GM12878 (cell line): ENCODE measurements around the gene ADAMTSL3. TPM values are rescaled to one million over a fixed set of nuclear protein-coding genes. Genes with fewer than 3 reads are reported as not detected.

Experiments
- ATAC-seq: fragments of 200-7000 bp; cut with Tn5 transposase; 3 replicates; pipeline ENCODE4 v1.9.1; 2020; ENCODE audit warnings: mild to moderate bottlenecking, moderate library complexity
- BruUV-seq: library from RNA; stranded (reverse); fragments of 400-500 nt; replicated peaks from 2 replicates; lab custom pipeline; 2021; lab: Mats Ljungman, UMichigan
- CTCF ChIA-PET: fragments of 300-600 bp; sonication (Branson Sonifier 250); formaldehyde crosslinking; extraction: SDS; loops from one replicate; lab custom pipeline; 2021; ENCODE audit warnings: inconsistent platforms; lab: Yijun Ruan, JAX
- POLR2A ChIA-PET: fragments of 350-600 bp; formaldehyde crosslinking; extraction: SDS; loops from one replicate; lab custom pipeline; 2021; ENCODE audit warnings: inconsistent platforms; lab: Charles Lee
- RAD21 ChIA-PET: fragments of 300-600 bp; sonication (Branson Sonifier 250); formaldehyde crosslinking; loops from one replicate; lab custom pipeline; 2023; ENCODE audit warnings: antibody characterized with exemption; ENCODE audit not compliant: unreplicated experiment; lab: Charles Lee
- SMC1A ChIA-PET: fragments of 300-600 bp; sonication (Branson Sonifier 250); formaldehyde crosslinking; loops from one replicate; lab custom pipeline; 2023; ENCODE audit not compliant: unreplicated experiment, uncharacterized antibody; lab: Charles Lee
- DNase-seq: peaks from one replicate; pipeline ENCODE4 v3.0.0-alpha.2; 2011; ENCODE audit warnings: low read depth, low spot score
- FAIRE-seq: peaks from 3 replicates; lab custom pipeline; 2011; peaks lifted over from hg19 to GRCh38; lab: Jason Lieb, UNC
- H2AFZ ChIP-seq: 2 replicates; pipeline ENCODE4 v1.6.0; 2011; ENCODE audit warnings: low read depth, low read length, control low read depth; ENCODE audit not compliant: control insufficient read depth
- H3K27ac ChIP-seq: 2 replicates; pipeline ENCODE4 v1.5.1; 2011; ENCODE audit warnings: control low read depth; ENCODE audit not compliant: control insufficient read depth, insufficient read depth
- H3K27me3 ChIP-seq, 2 experiments: replicated peaks in 1 of 2; 2 replicates each; pipeline versions ENCODE4 v1.6.0 to v1.6.1; 2011; ENCODE audit warnings: low read length in 1 of 2; ENCODE audit not compliant: control insufficient read depth in 2 of 2, insufficient read depth in 2 of 2
- H3K36me3 ChIP-seq, 2 experiments: 2 replicates each; pipeline ENCODE4 v1.5.1; 2011; ENCODE audit warnings: low read length in 1 of 2; ENCODE audit not compliant: control insufficient read depth in 2 of 2, insufficient read depth in 2 of 2
- H3K4me1 ChIP-seq: 2 replicates; pipeline ENCODE4 v1.6.1; 2011; ENCODE audit warnings: mild to moderate bottlenecking, low read length, moderate library complexity, mixed read lengths; ENCODE audit not compliant: control insufficient read depth, insufficient read depth
- H3K4me2 ChIP-seq: 2 replicates; pipeline ENCODE4 v1.6.0; 2011; ENCODE audit warnings: control low read depth; ENCODE audit not compliant: control insufficient read depth, insufficient read depth
- H3K4me3 ChIP-seq: fragments of 200-600 bp; sonication (generic); 2 replicates; pipeline ENCODE4 v1.5.1; 2016
- H3K79me2 ChIP-seq: 2 replicates; pipeline ENCODE4 v1.6.0; 2011; ENCODE audit warnings: low read length; ENCODE audit not compliant: control insufficient read depth, insufficient read depth
- H3K9ac ChIP-seq: 2 replicates; pipeline ENCODE4 v1.8.0; 2011; ENCODE audit warnings: low read length, control low read depth, mixed read lengths; ENCODE audit not compliant: control insufficient read depth, insufficient read depth
- H3K9me3 ChIP-seq: replicated peaks from 3 replicates; pipeline ENCODE4 v1.5.1; 2011; ENCODE audit warnings: mild to moderate bottlenecking, low read length; ENCODE audit not compliant: control insufficient read depth, insufficient read depth
- H4K20me1 ChIP-seq: 2 replicates; pipeline ENCODE4 v1.6.0; 2011; ENCODE audit not compliant: control insufficient read depth, insufficient read depth
- CHD2 ChIP-seq: IDR thresholded peaks from 2 replicates; pipeline ENCODE4 v1.6.1; 2011; ENCODE audit warnings: low read depth, low read length, improper control_type of control experiment, borderline replicate concordance
- POLR2A ChIP-seq: IDR thresholded peaks from 2 replicates; pipeline ENCODE4 v1.6.1; 2011; ENCODE audit warnings: low read depth, mild to moderate bottlenecking, low read length
- POLR2AphosphoS5 ChIP-seq: IDR thresholded peaks from 2 replicates; pipeline ENCODE4 v1.6.1; 2011; ENCODE audit warnings: mild to moderate bottlenecking, low read length, inconsistent platforms
- WGBS: methylation state at CpG from one replicate; pipeline ENCODE4 v1.1.6; 2016; ENCODE audit warnings: low lambda C conversion rate; ENCODE audit not compliant: insufficient replicate concordance, insufficient coverage; ENCODE audit errors: missing lambda C conversion rate; 5-methylcytosine and 5-hydroxymethylcytosine counted together
- in situ Hi-C: fragments of 300-500 bp; cut with MboI; formaldehyde crosslinking; loops from 9 replicates; pipeline ENCODE4 v1.14.3; 2018; ENCODE audit warnings: mixed read lengths
- intact Hi-C: fragments of 100-400 bp; cut with micrococcal nuclease; formaldehyde crosslinking; loops from one replicate; pipeline ENCODE4 v1.14.2; 2022; ENCODE audit not compliant: unreplicated experiment
- polyA plus RNA-seq, 11 experiments: library from polyadenylated mRNA; depleted of rRNA in 4 of 11; unstranded in 6 of 11; stranded (reverse) in 5 of 11; fragments of >200 nt; fragmentation: Nextera tagmentation in 4 of 11; fragmentation: Illumina TruSeq in 1 of 11; extraction: Ambion mirVana in 4 of 11; extraction: Trizol in 1 of 11; gene quantifications; 1 replicate in 1 of 11; 2 replicates in 10 of 11; pipeline versions ENCODE4 v1.2.1 to v1.2.3, GENCODE V29; 2011 to 2016; ENCODE audit warnings: inconsistent platforms in 2 of 11, missing spikeins in 2 of 11, low read depth in 1 of 11
- total RNA-seq, 4 experiments: library from RNA; depleted of rRNA in 3 of 4; stranded (reverse); fragments of >200 nt in 3 of 4; fragmentation: Illumina TruSeq in 1 of 4; extraction: Trizol in 1 of 4; gene quantifications; 2 replicates each; pipeline versions ENCODE4 v1.2.1 to v1.2.3, GENCODE V29; 2013 to 2021
- TF ChIP-seq, protein P1 (sequence below): fragments of 450-650 bp; IDR thresholded peaks from 2 replicates; pipeline ENCODE4 v1.6.1; 2014; ENCODE audit warnings: mild to moderate bottlenecking
- TF ChIP-seq, protein P2 (sequence below): fragments of 450-650 bp; IDR thresholded peaks from 2 replicates; pipeline ENCODE4 v1.6.1; 2017; ENCODE audit warnings: mild to moderate bottlenecking, moderate library complexity
- TF ChIP-seq, protein P3 (sequence below): fragments of 150-350 bp; IDR thresholded peaks from 2 replicates; pipeline ENCODE4 v1.6.1; 2016; ENCODE audit warnings: low read depth, low read length

ADAMTSL3 gene
- total and polyA plus RNA-seq, 10 of the 15 experiments (the other 5 are each of a cell fraction or from before 2014, with no cell fraction given) = 0.01 to 0.28 (median 0.13) TPM

DNA sequence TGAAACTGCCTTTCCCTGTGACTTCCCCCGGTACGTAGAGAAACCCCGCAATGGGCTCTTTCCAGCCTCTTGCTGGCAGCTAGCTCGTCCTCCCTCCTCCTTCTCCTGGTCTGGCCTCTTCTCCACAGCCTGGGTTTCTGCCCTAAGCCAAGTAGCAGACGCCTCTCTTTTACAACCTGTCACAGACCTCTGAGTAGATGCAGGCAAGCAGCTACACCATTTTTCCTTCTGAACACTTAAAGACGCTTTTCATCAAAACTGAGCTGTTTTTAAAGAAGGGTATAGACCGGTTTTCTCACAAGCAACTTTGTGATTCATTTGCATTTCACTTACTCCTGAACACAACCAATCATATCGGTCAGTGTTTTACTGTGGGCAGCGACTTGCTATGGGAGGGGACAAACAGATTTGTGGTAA lies 32.0 kb downstream of the ADAMTSL3 start:
- WGBS = 45% methylated on average over 9 of the region's 9 CpGs
- in situ Hi-C loops (no loop called here), intact Hi-C loops (no loop called here)
- Histone ChIP-seq H3K9ac (no peak overlapping the region), H2AFZ (no peak overlapping the region)
- RAD21 ChIA-PET = no interaction called here
- FAIRE-seq = no peak
- TF ChIP-seq, protein P1, sequence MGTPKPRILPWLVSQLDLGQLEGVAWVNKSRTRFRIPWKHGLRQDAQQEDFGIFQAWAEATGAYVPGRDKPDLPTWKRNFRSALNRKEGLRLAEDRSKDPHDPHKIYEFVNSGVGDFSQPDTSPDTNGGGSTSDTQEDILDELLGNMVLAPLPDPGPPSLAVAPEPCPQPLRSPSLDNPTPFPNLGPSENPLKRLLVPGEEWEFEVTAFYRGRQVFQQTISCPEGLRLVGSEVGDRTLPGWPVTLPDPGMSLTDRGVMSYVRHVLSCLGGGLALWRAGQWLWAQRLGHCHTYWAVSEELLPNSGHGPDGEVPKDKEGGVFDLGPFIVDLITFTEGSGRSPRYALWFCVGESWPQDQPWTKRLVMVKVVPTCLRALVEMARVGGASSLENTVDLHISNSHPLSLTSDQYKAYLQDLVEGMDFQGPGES = no peak
- TF ChIP-seq POLR2A = no peak
- TF ChIP-seq, protein P2, sequence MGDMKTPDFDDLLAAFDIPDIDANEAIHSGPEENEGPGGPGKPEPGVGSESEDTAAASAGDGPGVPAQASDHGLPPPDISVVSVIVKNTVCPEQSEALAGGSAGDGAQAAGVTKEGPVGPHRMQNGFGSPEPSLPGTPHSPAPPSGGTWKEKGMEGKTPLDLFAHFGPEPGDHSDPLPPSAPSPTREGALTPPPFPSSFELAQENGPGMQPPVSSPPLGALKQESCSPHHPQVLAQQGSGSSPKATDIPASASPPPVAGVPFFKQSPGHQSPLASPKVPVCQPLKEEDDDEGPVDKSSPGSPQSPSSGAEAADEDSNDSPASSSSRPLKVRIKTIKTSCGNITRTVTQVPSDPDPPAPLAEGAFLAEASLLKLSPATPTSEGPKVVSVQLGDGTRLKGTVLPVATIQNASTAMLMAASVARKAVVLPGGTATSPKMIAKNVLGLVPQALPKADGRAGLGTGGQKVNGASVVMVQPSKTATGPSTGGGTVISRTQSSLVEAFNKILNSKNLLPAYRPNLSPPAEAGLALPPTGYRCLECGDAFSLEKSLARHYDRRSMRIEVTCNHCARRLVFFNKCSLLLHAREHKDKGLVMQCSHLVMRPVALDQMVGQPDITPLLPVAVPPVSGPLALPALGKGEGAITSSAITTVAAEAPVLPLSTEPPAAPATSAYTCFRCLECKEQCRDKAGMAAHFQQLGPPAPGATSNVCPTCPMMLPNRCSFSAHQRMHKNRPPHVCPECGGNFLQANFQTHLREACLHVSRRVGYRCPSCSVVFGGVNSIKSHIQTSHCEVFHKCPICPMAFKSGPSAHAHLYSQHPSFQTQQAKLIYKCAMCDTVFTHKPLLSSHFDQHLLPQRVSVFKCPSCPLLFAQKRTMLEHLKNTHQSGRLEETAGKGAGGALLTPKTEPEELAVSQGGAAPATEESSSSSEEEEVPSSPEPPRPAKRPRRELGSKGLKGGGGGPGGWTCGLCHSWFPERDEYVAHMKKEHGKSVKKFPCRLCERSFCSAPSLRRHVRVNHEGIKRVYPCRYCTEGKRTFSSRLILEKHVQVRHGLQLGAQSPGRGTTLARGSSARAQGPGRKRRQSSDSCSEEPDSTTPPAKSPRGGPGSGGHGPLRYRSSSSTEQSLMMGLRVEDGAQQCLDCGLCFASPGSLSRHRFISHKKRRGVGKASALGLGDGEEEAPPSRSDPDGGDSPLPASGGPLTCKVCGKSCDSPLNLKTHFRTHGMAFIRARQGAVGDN = no peak
- no peak for TF ChIP-seq CHD2
- TF ChIP-seq POLR2AphosphoS5 = no peak
- TF ChIP-seq, protein P3, sequence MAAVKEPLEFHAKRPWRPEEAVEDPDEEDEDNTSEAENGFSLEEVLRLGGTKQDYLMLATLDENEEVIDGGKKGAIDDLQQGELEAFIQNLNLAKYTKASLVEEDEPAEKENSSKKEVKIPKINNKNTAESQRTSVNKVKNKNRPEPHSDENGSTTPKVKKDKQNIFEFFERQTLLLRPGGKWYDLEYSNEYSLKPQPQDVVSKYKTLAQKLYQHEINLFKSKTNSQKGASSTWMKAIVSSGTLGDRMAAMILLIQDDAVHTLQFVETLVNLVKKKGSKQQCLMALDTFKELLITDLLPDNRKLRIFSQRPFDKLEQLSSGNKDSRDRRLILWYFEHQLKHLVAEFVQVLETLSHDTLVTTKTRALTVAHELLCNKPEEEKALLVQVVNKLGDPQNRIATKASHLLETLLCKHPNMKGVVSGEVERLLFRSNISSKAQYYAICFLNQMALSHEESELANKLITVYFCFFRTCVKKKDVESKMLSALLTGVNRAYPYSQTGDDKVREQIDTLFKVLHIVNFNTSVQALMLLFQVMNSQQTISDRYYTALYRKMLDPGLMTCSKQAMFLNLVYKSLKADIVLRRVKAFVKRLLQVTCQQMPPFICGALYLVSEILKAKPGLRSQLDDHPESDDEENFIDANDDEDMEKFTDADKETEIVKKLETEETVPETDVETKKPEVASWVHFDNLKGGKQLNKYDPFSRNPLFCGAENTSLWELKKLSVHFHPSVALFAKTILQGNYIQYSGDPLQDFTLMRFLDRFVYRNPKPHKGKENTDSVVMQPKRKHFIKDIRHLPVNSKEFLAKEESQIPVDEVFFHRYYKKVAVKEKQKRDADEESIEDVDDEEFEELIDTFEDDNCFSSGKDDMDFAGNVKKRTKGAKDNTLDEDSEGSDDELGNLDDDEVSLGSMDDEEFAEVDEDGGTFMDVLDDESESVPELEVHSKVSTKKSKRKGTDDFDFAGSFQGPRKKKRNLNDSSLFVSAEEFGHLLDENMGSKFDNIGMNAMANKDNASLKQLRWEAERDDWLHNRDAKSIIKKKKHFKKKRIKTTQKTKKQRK = no peak
- TF ChIP-seq, all 136 proteins: peak for 0
- ATAC-seq (no peak), DNase-seq (no peak)
- Histone ChIP-seq H3K27ac (no peak overlapping the region), H3K4me3 (no peak overlapping the region), H3K4me2 (no peak overlapping the region), H3K79me2 (no peaks in the 10 kb centered on the region), H3K36me3 (no peaks in the 10 kb centered on the region), H3K4me1 (no peaks in the 10 kb centered on the region), H4K20me1 (no peaks in the 10 kb centered on the region), H3K27me3 (no peaks in the 10 kb centered on the region), H3K9me3 (no peaks in the 10 kb centered on the region)
- ChIA-PET POLR2A (no interaction called here), SMC1A (no interaction called here), CTCF (no interaction called here)
- no TSS peak for BruUV-seq
